IPS-18a (cell line): ENCODE results near the gene MRI1.

Experiments used
- H3K27ac ChIP-seq: one replicate; pipeline ENCODE4 v1.5.1; 2013; ENCODE audit warnings: low read length
- H3K27me3 ChIP-seq: one replicate; pipeline ENCODE4 v1.6.1; 2013; ENCODE audit warnings: mild to moderate bottlenecking, low read length; ENCODE audit not compliant: control insufficient read depth, insufficient read depth
- H3K36me3 ChIP-seq: one replicate; pipeline ENCODE4 v1.6.1; 2013; ENCODE audit warnings: low read depth, low read length; ENCODE audit not compliant: control insufficient read depth
- H3K4me1 ChIP-seq: one replicate; pipeline ENCODE4 v1.6.1; 2013; ENCODE audit warnings: low read depth, low read length; ENCODE audit not compliant: control insufficient read depth
- H3K4me3 ChIP-seq: one replicate; pipeline ENCODE4 v1.5.1; 2013; ENCODE audit warnings: low read length
- H3K9ac ChIP-seq: one replicate; pipeline ENCODE4 v1.6.1; 2013; ENCODE audit warnings: mild to moderate bottlenecking, low read length, moderate library complexity
- H3K9me3 ChIP-seq: one replicate; pipeline ENCODE4 v1.6.1; 2013; ENCODE audit warnings: low read depth, low read length; ENCODE audit not compliant: control insufficient read depth

Gene MRI1

GRCh38 chr19:13814550-13814949 is 50.2 kb downstream of the MRI1 start:
- H3K4me1 ChIP-seq, result no peaks in the 10 kb centered on the region
- peaks cover 23% of the 10 kb centered on the region for H3K36me3 ChIP-seq
- no peak overlapping the region for H3K27ac ChIP-seq
- H3K9me3 ChIP-seq, result no peaks in the 10 kb centered on the region
- no peaks in the 10 kb centered on the region for H3K27me3 ChIP-seq
- H3K9ac ChIP-seq, result no peak overlapping the region
- no peak overlapping the region for H3K4me3 ChIP-seq

- peak overlapping the region; percentile 50 for H3K9ac ChIP-seq
- H3K27me3 ChIP-seq, result no peaks in the 10 kb centered on the region
- no peak overlapping the region for H3K27ac ChIP-seq
- peak overlapping the region; percentile 64 for H3K4me3 ChIP-seq
- H3K4me1 ChIP-seq, result no peaks in the 10 kb centered on the region
- peaks cover 26% of the 10 kb centered on the region for H3K36me3 ChIP-seq
- no peaks in the 10 kb centered on the region for H3K9me3 ChIP-seq
These were observed 52.8 kb downstream of the MRI1 start for GRCh38 chr19:13817018-13817614.

GRCh38 chr19:13817615-13818371 is 53.5 kb downstream of the MRI1 start:
- H3K27ac ChIP-seq, result peak overlapping the region; percentile 72
- peak overlapping the region; percentile 50 for H3K9ac ChIP-seq
- H3K4me1 ChIP-seq, result no peaks in the 10 kb centered on the region
- H3K4me3 ChIP-seq, result peak overlapping the region; percentile 64
- no peaks in the 10 kb centered on the region for H3K9me3 ChIP-seq
- no peaks in the 10 kb centered on the region for H3K27me3 ChIP-seq
- peaks cover 27% of the 10 kb centered on the region for H3K36me3 ChIP-seq

GRCh38 chr19:13819238-13819637 is 54.9 kb downstream of the MRI1 start:
- Histone ChIP-seq H3K27ac (no peak overlapping the region), H3K36me3 (peaks cover 30% of the 10 kb centered on the region), H3K9me3 (no peaks in the 10 kb centered on the region), H3K4me3 (no peak overlapping the region), H3K27me3 (no peaks in the 10 kb centered on the region), H3K4me1 (no peaks in the 10 kb centered on the region), H3K9ac (no peak overlapping the region)

- no peak overlapping the region for H3K9ac ChIP-seq
- peaks cover 26% of the 10 kb centered on the region for H3K36me3 ChIP-seq
- no peak overlapping the region for H3K4me3 ChIP-seq
- H3K9me3 ChIP-seq, result no peaks in the 10 kb centered on the region
- no peak overlapping the region for H3K27ac ChIP-seq
- no peaks in the 10 kb centered on the region for H3K4me1 ChIP-seq
- no peaks in the 10 kb centered on the region for H3K27me3 ChIP-seq
These were observed 57.0 kb downstream of the MRI1 start for GRCh38 chr19:13821292-13821691.

GRCh38 chr19:13823256-13823655 is 58.9 kb downstream of the MRI1 start:
- Histone ChIP-seq H3K27ac (no peak overlapping the region), H3K4me1 (no peaks in the 10 kb centered on the region), H3K9ac (no peak overlapping the region), H3K4me3 (no peak overlapping the region), H3K27me3 (no peaks in the 10 kb centered on the region), H3K9me3 (no peaks in the 10 kb centered on the region), H3K36me3 (peaks cover 26% of the 10 kb centered on the region)
